ENCODE measurements around the gene VSIG2.

GRCh38 chr11:124717421-124717785 lies 34.7 kb downstream of the VSIG2 start:
- TF ChIP-seq TARDBP (IDR thresholded peaks at IDR 0.05) (no peak), ZNF384 (IDR thresholded peaks at IDR 0.05) (no peak), SP1 (IDR thresholded peaks at IDR 0.05) (no peak)
